C4-2B (cell line): ENCODE results near the gene SIN3B.

Experiments
- CTCF ChIP-seq: fragments of 450-650 bp; conservative IDR thresholded peaks from 2 replicates; pipeline ENCODE4 v1.5.1; 2017; ENCODE audit warnings: mild to moderate bottlenecking
- ZFX ChIP-seq: fragments of 450-650 bp; IDR thresholded peaks from 2 replicates; pipeline ENCODE4 v1.6.1; 2017

- TF ChIP-seq CTCF, result no peak
- no peak for TF ChIP-seq ZFX
Observed at GRCh38 chr19:16821081-16821480, 8.1 kb upstream of the SIN3B start.
